HG03432 (cell line): ENCODE measurements around the gene ACTN1.

Source experiments
- ATAC-seq: cut with Tn5 transposase; IDR thresholded peaks from one replicate; pipeline ENCODE4 v1.9.1; 2021; ENCODE audit warnings: mild to moderate bottlenecking, moderate library complexity; ENCODE audit not compliant: unreplicated experiment

ACTN1 gene

DNA sequence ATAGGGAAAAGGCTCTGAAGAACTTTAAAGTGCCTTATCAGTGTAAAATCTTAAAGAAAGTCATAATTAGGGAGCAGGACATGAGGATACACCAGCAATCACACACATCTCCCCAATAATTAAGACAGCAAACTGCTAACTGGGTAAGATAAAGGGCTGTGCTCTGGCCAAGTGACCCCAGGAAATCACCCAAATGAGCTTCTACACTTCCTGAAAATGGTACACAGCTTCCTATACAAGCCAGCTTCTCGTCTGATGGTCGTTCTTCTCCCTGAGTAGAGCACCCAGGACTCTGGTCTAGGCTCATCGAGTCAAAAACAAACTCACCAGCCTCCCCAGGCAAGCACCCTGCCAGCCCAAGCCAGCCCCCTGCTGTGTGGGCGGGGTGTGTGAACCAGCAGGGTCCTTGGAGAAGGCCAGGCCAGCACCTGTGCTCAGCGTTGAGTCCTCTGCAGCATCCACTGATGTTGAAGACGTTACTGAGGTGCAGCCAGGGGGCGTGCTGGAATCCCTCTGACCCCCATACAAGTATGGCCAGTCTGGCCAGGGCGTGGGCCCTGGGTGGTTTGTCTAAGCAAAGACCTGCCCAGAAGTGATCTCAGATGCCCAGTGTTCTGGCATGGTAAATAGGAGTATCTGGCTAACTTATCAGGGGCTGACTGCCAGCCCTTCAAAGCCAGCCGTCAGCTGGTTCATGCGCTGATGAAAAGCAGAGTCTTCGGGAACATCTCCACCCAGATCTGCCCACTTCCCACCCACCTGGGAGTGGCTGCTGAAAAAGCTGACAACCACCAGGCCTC is 41.4 kb downstream of the ACTN1 start:
- ATAC-seq = no peak

DNA sequence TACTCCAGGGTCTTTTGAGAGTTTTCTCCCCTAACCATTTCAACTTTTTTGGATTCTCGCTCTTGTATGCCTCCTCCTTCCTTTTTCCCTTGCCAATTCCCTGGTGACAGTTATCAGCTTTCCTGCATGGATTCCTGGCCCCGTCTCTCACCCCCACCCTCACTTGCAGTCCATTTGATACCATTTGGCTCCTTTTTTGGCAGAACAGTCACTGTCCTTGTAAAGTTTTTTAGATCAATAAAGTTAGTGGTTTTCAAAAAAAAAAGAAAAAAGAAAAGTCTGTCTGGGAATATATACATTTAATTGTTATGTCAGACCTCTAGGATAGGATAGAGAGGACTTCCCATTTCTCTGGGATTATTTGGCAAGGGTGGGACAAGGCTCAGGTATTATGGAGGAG is 42.1 kb downstream of the ACTN1 start:
- no peak for ATAC-seq

GRCh38 chr14:68936476-68936875 is 42.6 kb downstream of the ACTN1 start:
- ATAC-seq = no peak

DNA sequence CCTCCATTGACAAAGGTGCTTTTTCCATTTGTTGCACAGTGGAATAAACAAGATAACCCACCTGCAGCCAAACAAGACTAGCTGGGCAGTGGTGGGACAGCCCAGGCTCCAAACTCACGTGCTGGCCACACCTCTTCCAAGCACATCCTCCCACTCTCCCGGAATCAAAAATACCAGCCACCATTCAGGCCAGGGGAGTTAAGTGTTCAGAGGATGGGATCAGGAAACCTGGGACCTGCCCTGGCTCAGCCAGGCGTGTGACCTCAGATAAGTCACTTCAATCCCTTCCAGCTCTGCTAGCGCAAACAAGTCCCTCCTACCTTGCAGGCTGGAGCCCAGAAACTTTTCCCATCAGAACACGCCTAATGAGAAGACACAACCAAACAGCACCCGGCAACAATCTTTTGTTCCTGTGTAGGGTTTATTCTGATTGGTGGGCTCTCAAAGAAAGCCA is 43.3 kb downstream of the ACTN1 start:
- no peak for ATAC-seq

DNA sequence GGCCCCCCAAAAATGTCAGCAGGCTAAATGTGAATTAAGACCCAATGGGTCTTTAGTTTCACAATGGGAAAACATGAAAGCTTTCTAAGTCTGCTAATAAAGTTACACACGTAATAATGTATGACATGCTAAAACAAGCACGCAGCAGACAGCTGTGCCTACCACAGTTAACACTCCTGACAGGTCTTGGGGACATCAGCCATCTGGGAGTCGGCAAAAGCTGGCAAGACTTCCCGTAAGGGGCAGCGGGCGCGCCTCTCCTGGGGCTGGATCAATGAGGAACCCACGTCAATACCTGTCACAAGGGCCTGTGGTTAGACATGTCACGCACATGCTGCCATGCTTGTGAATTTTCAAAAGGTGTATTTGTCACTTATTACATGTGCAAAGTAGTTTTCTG is 45.0 kb downstream of the ACTN1 start:
- ATAC-seq = no peak

GRCh38 chr14:68932686-68933085 is 46.4 kb downstream of the ACTN1 start:
- ATAC-seq = no peak

- ATAC-seq = no peak
These were observed 46.9 kb downstream of the ACTN1 start for GRCh38 chr14:68932231-68932630.

DNA sequence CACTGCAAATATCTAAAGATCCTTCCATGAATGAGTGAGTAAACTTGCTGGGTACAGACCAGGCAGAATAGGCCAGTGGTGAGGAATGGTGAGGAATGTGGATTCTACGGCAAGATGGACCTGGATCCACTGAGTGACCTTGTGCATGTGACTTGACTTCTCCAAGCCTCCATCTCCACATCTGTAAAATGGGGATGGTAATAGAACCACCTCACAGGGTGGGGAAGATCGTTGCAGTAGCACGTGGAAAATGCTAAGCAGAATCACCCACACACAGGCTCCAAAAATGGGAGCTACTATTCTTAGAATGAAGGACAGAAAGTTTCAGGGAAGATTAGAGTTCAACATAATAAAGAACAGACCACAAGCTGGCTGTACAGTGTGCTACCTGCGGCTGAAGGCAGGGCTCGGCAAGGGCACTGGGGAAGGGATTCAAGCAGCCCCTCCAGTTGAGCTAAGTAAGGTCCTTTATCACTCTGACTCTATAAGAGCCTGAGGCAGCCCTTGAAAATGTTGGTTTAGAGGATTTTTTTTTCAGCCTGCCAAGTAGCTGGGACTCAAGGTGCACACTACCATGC is 47.5 kb downstream of the ACTN1 start:
- ATAC-seq = no peak

DNA sequence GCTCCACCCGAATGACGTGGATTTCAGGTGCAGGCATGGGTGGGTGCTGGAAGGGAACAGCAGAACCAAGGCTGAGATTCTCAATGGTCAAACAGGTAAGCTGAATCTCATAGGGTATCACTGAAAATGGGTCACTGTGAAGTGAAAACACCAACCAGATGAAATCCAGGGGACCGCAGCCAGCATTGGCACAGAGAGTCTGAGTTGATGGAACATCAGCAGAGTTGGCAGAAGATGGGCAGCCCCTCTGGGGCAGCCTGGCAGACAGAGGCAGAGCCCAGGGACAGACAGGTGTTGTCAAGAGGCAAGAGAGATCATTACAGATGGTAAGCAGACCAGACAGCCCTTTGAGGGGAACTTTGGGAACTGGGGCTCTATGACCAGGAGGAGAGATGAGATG is 48.0 kb downstream of the ACTN1 start:
- ATAC-seq = no peak

- ATAC-seq = no peak
These were observed 49.3 kb downstream of the ACTN1 start for GRCh38 chr14:68929623-68930307.

GRCh38 chr14:68928770-68929550 is 50.1 kb downstream of the ACTN1 start:
- no peak for ATAC-seq

- no peak for ATAC-seq
These were observed 51.0 kb downstream of the ACTN1 start for GRCh38 chr14:68927956-68928675.

- no peak for ATAC-seq
These were observed 52.0 kb downstream of the ACTN1 start for GRCh38 chr14:68927089-68927488.

DNA sequence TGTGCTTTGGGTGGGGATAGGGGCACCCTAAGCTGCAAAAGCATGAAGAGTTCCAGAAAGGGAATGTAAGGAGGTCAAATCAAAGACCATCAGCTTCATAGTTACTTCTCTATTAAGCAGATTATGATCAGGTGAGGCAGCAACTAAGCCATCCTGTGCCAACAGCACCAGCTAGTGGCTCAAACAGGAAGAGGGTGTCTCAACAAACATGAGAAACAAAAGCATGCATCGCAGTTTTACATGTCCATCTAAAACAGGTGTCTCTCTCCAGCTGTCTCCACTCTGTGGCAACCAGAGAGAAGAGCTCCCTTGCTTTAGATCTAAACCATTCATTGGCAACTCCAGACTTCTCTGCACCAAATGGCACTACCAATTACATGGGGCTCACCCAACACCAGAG is 52.9 kb downstream of the ACTN1 start:
- ATAC-seq = no peak

- no peak for ATAC-seq
These were observed 53.7 kb downstream of the ACTN1 start for GRCh38 chr14:68925373-68925772.

DNA sequence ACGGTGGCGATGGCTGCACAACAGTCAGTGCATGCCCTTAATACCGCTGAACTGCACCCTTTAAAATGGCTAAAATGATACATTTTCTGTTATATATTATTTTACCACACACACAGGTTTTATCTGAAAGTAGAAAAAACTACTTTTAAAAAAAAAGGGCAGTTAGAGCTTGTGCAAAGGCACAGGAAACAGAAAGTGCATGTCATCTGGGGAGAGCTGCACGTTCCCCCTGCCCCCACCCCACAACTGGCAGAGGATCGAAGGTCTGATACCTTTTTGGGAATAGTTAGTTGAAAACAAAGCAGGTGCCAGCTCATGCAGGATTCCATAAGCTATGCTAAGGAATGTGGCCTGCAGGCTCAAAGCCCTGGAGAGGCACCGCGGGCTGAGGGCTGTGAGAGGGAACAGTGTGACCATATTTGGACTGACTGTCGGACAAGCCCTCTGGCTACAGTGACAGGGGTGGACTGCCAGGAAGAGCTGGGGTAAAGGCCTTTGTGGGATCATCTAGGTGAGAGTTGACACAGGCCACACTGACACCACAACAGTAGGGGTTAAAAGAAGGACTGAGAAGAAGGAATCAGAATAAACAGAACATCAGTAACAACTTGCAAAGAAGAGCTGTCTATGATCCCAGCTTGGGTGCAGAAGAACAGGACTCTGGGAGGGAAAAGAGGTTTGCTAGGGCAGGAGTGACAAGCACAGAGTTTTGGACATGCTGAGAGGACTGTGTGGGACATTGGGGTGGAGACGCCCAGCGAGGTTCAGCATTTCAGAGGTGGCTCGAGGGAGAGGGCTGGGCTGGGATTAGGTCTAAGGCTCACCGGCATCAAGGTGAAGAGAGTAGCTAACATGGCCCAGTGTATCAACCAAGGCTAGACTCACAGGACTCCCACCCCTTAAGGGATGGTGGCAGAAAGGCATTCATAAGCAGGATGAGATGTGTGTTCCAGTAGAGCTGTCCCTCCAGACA is 54.6 kb downstream of the ACTN1 start:
- no peak for ATAC-seq

DNA sequence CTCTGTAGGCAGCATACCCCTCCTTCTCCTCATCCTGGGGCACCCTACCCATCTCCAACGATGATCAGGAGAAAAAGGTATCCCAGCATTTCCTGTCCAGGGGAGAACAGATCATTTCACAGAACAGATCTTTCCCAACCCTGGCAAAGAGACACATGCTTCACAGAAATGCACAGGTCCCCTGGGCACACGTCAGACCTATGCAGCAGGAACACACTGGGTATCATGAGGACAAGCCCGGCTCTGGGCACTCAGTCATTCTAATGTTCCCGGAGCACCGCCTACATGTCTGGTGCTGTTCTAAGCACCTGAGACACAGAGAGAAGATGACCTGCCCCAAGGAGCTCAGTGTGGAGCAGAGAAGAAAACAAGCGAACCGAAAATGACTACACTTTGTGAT is 56.2 kb downstream of the ACTN1 start:
- ATAC-seq = no peak

DNA sequence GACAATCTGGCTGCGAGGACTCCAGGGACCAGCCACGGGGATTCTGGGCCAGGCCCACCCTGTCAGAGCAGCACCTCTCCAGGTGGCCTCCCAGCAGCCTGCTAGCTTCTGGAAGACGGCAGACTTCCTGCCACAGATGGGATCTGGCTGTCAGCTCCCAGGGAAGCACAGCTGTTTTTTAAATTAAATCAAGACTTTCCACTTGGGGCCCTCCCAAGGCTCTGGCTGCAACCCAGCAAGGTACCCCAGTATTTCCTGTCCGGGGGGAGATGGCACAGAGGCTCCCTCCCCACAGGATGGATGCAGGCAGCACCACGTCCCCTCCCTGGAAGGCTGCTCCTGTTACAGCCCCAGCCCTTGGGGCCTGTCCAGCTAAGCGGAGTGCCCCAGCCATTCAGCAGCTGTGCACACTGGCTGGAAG is 56.9 kb downstream of the ACTN1 start:
- ATAC-seq = no peak

DNA sequence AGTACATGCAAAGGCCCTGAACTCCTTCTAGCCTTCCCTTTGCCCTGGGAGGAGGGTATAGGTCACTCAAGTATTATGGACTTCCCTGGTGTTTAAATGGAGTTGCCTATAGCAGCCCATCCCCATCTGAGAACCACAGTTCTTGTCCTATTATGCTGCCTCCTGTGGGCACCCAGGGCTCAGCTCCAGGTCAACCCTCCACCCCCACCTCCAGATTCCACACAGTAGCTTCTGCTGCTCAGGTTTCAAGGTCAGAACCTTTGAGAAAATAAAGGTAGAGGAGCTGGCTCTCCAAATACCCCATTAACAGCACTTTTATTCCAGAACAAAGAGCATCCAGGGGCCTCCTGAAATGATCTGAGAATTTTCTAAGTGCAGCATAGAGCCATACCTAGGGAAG is 57.4 kb downstream of the ACTN1 start:
- ATAC-seq = no peak
